Measurements from ENCODE around the gene DSCAM.

The DSCAM gene

DNA sequence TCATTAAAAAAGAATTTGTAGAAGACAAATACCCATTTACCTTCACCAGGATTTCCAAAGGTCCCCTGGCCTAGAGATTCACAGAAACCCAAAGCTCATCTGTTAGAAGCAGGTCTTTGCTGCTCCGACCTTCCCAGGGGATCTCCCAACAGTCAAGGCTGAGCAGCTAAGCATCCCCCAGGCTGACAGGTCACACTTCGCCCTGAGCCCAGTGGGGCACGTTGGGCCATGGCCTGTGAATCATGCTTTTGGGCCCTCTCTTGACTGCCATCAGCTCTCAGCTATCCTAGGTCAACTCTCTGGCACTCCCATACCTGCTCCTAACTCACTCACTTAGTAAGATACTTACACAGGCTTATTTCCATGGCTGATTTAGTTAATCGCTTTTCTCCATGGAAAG, 157.7 kb downstream of the DSCAM start:
- Histone ChIP-seq H3K9ac (ENCODE audit: low read depth in 1 of 2, low read length in 2 of 2) (no peak overlapping the region), H3K27me3 (ENCODE audit: control insufficient read depth in 1 of 2, insufficient read depth in 2 of 2, low read length in 2 of 2) (no peaks in the 10 kb centered on the region), H3K4me3 (ENCODE audit: low read depth in 1 of 2, low read length in 2 of 2) (no peak overlapping the region), H3K36me3 (ENCODE audit: control insufficient read depth in 1 of 2, insufficient read depth in 2 of 2, low read length in 2 of 2) (no peaks in the 10 kb centered on the region), H3K9me3 (ENCODE audit: control insufficient read depth in 1 of 2, low read length in 2 of 2) (no peaks in the 10 kb centered on the region), H3K27ac (ENCODE audit: low read depth, low read length) (no peak overlapping the region), H3K4me1 (ENCODE audit: control insufficient read depth in 1 of 2, insufficient read depth in 2 of 2, low read length in 2 of 2) (no peaks in the 10 kb centered on the region)

GRCh38 chr21:40688106-40688864, 158.7 kb downstream of the DSCAM start:
- H3K27me3 ChIP-seq (ENCODE audit: control insufficient read depth in 1 of 2, insufficient read depth in 2 of 2, low read length in 2 of 2), result no peaks in the 10 kb centered on the region
- no peaks in the 10 kb centered on the region for H3K9me3 ChIP-seq (ENCODE audit: control insufficient read depth in 1 of 2, low read length in 2 of 2)
- no peak overlapping the region for H3K4me3 ChIP-seq (ENCODE audit: low read depth in 1 of 2, low read length in 2 of 2)
- no peaks in the 10 kb centered on the region for H3K36me3 ChIP-seq (ENCODE audit: control insufficient read depth in 1 of 2, insufficient read depth in 2 of 2, low read length in 2 of 2)
- H3K27ac ChIP-seq (ENCODE audit: low read depth, low read length), result no peak overlapping the region
- no peak overlapping the region for H3K9ac ChIP-seq (ENCODE audit: low read depth in 1 of 2, low read length in 2 of 2)
- no peaks in the 10 kb centered on the region for H3K4me1 ChIP-seq (ENCODE audit: control insufficient read depth in 1 of 2, insufficient read depth in 2 of 2, low read length in 2 of 2)

DNA sequence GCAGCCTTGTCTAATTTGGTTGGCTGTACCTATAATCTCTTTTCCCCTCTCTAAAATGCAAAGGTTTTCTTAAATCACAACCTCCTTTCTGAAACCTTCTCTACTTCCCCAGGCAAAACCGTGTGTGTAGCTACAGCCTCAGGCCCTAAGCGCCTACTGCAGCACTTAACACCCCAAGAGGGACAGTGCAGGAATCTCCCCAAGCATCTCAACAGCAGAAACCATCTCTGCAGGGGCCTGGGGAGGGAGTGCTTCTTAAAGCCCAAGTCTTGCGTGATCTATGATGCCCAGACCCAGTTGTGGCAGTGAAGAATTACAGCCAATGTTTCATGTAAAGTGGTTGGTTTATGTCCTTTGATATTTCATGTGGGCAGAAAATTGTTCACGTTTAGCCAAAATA, 159.3 kb downstream of the DSCAM start:
- Histone ChIP-seq H3K27ac (ENCODE audit: low read depth, low read length) (no peak overlapping the region), H3K4me3 (ENCODE audit: low read depth in 1 of 2, low read length in 2 of 2) (no peak overlapping the region), H3K4me1 (ENCODE audit: control insufficient read depth in 1 of 2, insufficient read depth in 2 of 2, low read length in 2 of 2) (no peaks in the 10 kb centered on the region), H3K27me3 (ENCODE audit: control insufficient read depth in 1 of 2, insufficient read depth in 2 of 2, low read length in 2 of 2) (no peaks in the 10 kb centered on the region), H3K9ac (ENCODE audit: low read depth in 1 of 2, low read length in 2 of 2) (no peak overlapping the region), H3K9me3 (ENCODE audit: control insufficient read depth in 1 of 2, low read length in 2 of 2) (no peaks in the 10 kb centered on the region), H3K36me3 (ENCODE audit: control insufficient read depth in 1 of 2, insufficient read depth in 2 of 2, low read length in 2 of 2) (no peaks in the 10 kb centered on the region)

- Histone ChIP-seq H3K27ac (ENCODE audit: low read depth, low read length) (no peak overlapping the region), H3K4me3 (ENCODE audit: low read depth in 1 of 2, low read length in 2 of 2) (no peak overlapping the region), H3K9me3 (ENCODE audit: control insufficient read depth in 1 of 2, low read length in 2 of 2) (no peaks in the 10 kb centered on the region), H3K4me1 (ENCODE audit: control insufficient read depth in 1 of 2, insufficient read depth in 2 of 2, low read length in 2 of 2) (no peaks in the 10 kb centered on the region), H3K36me3 (ENCODE audit: control insufficient read depth in 1 of 2, insufficient read depth in 2 of 2, low read length in 2 of 2) (no peaks in the 10 kb centered on the region), H3K9ac (ENCODE audit: low read depth in 1 of 2, low read length in 2 of 2) (no peak overlapping the region), H3K27me3 (ENCODE audit: control insufficient read depth in 1 of 2, insufficient read depth in 2 of 2, low read length in 2 of 2) (no peaks in the 10 kb centered on the region)
These were observed 160.4 kb downstream of the DSCAM start for GRCh38 chr21:40686526-40686925.

DNA sequence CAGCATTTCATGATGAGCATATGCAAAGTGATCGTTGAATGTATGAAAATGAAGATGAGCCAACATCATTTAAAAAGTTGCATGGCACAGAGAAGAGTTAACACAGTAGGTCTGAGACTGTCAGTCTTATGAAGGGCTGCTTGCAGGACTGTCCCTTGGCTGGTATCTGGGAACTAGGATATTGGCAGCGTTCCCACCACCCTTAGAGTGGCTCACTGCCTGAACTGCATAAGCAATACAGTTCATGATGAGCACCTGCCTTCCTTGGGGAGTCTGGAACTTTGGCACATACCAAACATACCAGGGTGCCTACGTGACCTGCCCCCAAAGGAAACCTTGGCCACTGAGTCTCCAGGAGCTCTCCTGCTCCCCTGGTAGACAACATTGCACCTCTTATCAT, 161.8 kb downstream of the DSCAM start:
- H3K9ac ChIP-seq (ENCODE audit: low read depth in 1 of 2, low read length in 2 of 2), result no peak overlapping the region
- H3K9me3 ChIP-seq (ENCODE audit: control insufficient read depth in 1 of 2, low read length in 2 of 2), result no peaks in the 10 kb centered on the region
- H3K36me3 ChIP-seq (ENCODE audit: control insufficient read depth in 1 of 2, insufficient read depth in 2 of 2, low read length in 2 of 2), result no peaks in the 10 kb centered on the region
- H3K27ac ChIP-seq (ENCODE audit: low read depth, low read length), result no peak overlapping the region
- H3K4me3 ChIP-seq (ENCODE audit: low read depth in 1 of 2, low read length in 2 of 2), result no peak overlapping the region
- H3K27me3 ChIP-seq (ENCODE audit: control insufficient read depth in 1 of 2, insufficient read depth in 2 of 2, low read length in 2 of 2), result no peaks in the 10 kb centered on the region
- no peaks in the 10 kb centered on the region for H3K4me1 ChIP-seq (ENCODE audit: control insufficient read depth in 1 of 2, insufficient read depth in 2 of 2, low read length in 2 of 2)

DNA sequence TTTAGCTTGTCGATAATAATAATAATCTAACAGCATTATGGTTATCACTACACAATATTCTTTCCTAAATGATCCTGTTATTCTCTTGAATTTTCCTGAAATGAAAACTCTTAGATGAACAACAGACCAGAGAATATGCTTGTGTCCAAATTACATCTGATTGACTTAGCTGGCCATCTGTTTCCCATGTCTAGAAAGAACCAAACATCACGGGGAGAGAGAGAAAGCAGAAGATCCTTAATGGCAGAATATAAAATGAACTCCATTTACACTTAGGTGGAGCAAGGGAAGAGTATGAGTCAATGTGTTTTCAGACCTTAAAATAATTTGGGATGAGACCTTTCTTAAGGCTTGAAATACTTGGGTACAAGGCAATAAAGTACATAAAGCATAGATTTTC, 162.2 kb downstream of the DSCAM start:
- H3K36me3 ChIP-seq (ENCODE audit: control insufficient read depth in 1 of 2, insufficient read depth in 2 of 2, low read length in 2 of 2), result no peaks in the 10 kb centered on the region
- H3K4me1 ChIP-seq (ENCODE audit: control insufficient read depth in 1 of 2, insufficient read depth in 2 of 2, low read length in 2 of 2), result no peaks in the 10 kb centered on the region
- H3K4me3 ChIP-seq (ENCODE audit: low read depth in 1 of 2, low read length in 2 of 2), result no peak overlapping the region
- H3K27me3 ChIP-seq (ENCODE audit: control insufficient read depth in 1 of 2, insufficient read depth in 2 of 2, low read length in 2 of 2), result no peaks in the 10 kb centered on the region
- no peak overlapping the region for H3K27ac ChIP-seq (ENCODE audit: low read depth, low read length)
- H3K9ac ChIP-seq (ENCODE audit: low read depth in 1 of 2, low read length in 2 of 2), result no peak overlapping the region
- H3K9me3 ChIP-seq (ENCODE audit: control insufficient read depth in 1 of 2, low read length in 2 of 2), result no peaks in the 10 kb centered on the region

DNA sequence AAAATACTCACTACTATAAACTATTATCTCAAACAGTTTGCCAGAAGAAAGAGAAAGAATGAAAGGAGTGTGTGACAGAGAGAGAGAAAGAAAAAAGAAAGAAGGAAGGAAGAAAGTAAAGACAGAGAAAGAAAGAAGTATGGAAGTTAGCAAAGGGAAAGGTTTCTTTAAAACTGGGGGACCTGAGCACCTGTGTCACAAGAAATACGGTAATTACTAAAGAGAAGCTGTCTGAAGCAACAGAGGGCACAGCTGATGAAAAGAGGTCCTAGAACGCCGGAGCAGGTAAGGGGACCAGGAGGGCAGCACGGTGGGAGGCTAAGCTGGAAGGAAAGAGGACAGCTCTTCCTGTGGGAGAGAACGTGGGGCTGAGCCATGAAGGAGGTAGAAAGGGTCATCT, 163.6 kb downstream of the DSCAM start:
- Histone ChIP-seq H3K9ac (ENCODE audit: low read depth in 1 of 2, low read length in 2 of 2) (no peak overlapping the region), H3K9me3 (ENCODE audit: control insufficient read depth in 1 of 2, low read length in 2 of 2) (no peaks in the 10 kb centered on the region), H3K27me3 (ENCODE audit: control insufficient read depth in 1 of 2, insufficient read depth in 2 of 2, low read length in 2 of 2) (no peaks in the 10 kb centered on the region), H3K4me1 (ENCODE audit: control insufficient read depth in 1 of 2, insufficient read depth in 2 of 2, low read length in 2 of 2) (no peaks in the 10 kb centered on the region), H3K36me3 (ENCODE audit: control insufficient read depth in 1 of 2, insufficient read depth in 2 of 2, low read length in 2 of 2) (no peaks in the 10 kb centered on the region), H3K27ac (ENCODE audit: low read depth, low read length) (no peak overlapping the region), H3K4me3 (ENCODE audit: low read depth in 1 of 2, low read length in 2 of 2) (no peak overlapping the region)

DNA sequence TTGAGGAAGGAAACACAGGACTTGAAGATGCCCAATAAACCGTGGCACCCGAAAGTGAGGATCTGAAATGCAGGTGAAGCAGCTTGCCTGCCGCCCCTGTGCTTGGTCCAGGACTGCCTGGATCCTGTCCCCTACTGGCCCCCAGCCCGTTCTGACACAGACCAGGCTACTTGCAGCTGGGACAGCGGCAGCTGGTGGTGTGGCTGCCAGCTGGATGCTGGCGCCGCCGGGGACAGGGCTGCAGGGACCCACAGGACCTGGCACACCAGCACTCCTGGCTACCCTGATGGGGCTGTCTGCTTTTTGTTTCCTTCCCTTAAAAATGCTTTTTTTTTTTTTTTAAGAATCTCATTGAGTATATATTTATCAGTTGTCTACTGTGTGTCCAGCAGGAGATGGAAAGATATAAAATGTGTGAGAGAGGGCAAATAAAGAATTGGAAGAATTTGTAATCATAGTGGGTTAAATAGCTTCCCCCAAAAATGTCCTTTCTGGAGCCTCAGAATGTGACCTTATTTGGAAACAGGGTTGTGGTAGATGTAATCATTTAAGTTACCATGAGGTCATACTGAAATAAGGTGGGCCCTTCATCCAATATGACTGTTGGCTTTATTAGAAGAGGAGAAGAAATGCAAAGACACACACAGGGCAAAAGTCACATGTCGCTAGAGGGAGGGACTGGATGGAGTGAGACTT, 165.6 kb downstream of the DSCAM start:
- H3K27me3 ChIP-seq (ENCODE audit: control insufficient read depth in 1 of 2, insufficient read depth in 2 of 2, low read length in 2 of 2), result no peaks in the 10 kb centered on the region
- no peaks in the 10 kb centered on the region for H3K4me1 ChIP-seq (ENCODE audit: control insufficient read depth in 1 of 2, insufficient read depth in 2 of 2, low read length in 2 of 2)
- no peaks in the 10 kb centered on the region for H3K9me3 ChIP-seq (ENCODE audit: control insufficient read depth in 1 of 2, low read length in 2 of 2)
- H3K9ac ChIP-seq (ENCODE audit: low read depth in 1 of 2, low read length in 2 of 2), result no peak overlapping the region
- no peaks in the 10 kb centered on the region for H3K36me3 ChIP-seq (ENCODE audit: control insufficient read depth in 1 of 2, insufficient read depth in 2 of 2, low read length in 2 of 2)
- no peak overlapping the region for H3K27ac ChIP-seq (ENCODE audit: low read depth, low read length)
- no peak overlapping the region for H3K4me3 ChIP-seq (ENCODE audit: low read depth in 1 of 2, low read length in 2 of 2)

- no peaks in the 10 kb centered on the region for H3K27me3 ChIP-seq (ENCODE audit: control insufficient read depth in 1 of 2, insufficient read depth in 2 of 2, low read length in 2 of 2)
- no peaks in the 10 kb centered on the region for H3K9me3 ChIP-seq (ENCODE audit: control insufficient read depth in 1 of 2, low read length in 2 of 2)
- no peak overlapping the region for H3K4me3 ChIP-seq (ENCODE audit: low read depth in 1 of 2, low read length in 2 of 2)
- H3K36me3 ChIP-seq (ENCODE audit: control insufficient read depth in 1 of 2, insufficient read depth in 2 of 2, low read length in 2 of 2), result no peaks in the 10 kb centered on the region
- no peak overlapping the region for H3K27ac ChIP-seq (ENCODE audit: low read depth, low read length)
- no peak overlapping the region for H3K9ac ChIP-seq (ENCODE audit: low read depth in 1 of 2, low read length in 2 of 2)
- H3K4me1 ChIP-seq (ENCODE audit: control insufficient read depth in 1 of 2, insufficient read depth in 2 of 2, low read length in 2 of 2), result no peaks in the 10 kb centered on the region
These were observed 166.6 kb downstream of the DSCAM start for GRCh38 chr21:40680311-40680710.

- no peaks in the 10 kb centered on the region for H3K36me3 ChIP-seq (ENCODE audit: control insufficient read depth in 1 of 2, insufficient read depth in 2 of 2, low read length in 2 of 2)
- H3K4me1 ChIP-seq (ENCODE audit: control insufficient read depth in 1 of 2, insufficient read depth in 2 of 2, low read length in 2 of 2), result no peaks in the 10 kb centered on the region
- H3K9ac ChIP-seq (ENCODE audit: low read depth in 1 of 2, low read length in 2 of 2), result no peak overlapping the region
- H3K9me3 ChIP-seq (ENCODE audit: control insufficient read depth in 1 of 2, low read length in 2 of 2), result no peaks in the 10 kb centered on the region
- no peak overlapping the region for H3K4me3 ChIP-seq (ENCODE audit: low read depth in 1 of 2, low read length in 2 of 2)
- H3K27me3 ChIP-seq (ENCODE audit: control insufficient read depth in 1 of 2, insufficient read depth in 2 of 2, low read length in 2 of 2), result no peaks in the 10 kb centered on the region
- H3K27ac ChIP-seq (ENCODE audit: low read depth, low read length), result no peak overlapping the region
These were observed 168.2 kb downstream of the DSCAM start for GRCh38 chr21:40678681-40679284.

Measured in duodenal mucosa (tissue), 2 donors.